ENCODE results near the gene ZNF618.

GRCh38 chr9:113963017-113963620 is 87.0 kb downstream of the ZNF618 start:
- TF ChIP-seq CTCF (IDR thresholded peaks at IDR 0.05; ENCODE audit: borderline replicate concordance, extremely low read depth, low read length, poor library complexity, severe bottlenecking) (peak; percentile 55), EZH2 (IDR thresholded peaks at IDR 0.05; ENCODE audit: borderline replicate concordance, low read depth, low read length, severe bottlenecking) (no peak)
